Uterus (tissue), 2 donors: ENCODE data around the gene SAA1.

ENCODE experiments used
- POLR2A ChIP-seq, 2 donors: fragments of 450-650 bp; IDR thresholded peaks; one replicate each; pipeline ENCODE4 v1.6.1; 2016; ENCODE audit warnings: antibody characterized with exemption in 2 of 2, mild to moderate bottlenecking in 1 of 2, moderate library complexity in 1 of 2
- TF ChIP-seq, protein P1 (sequence below), 4 experiments: fragments of 200-600 bp in 2 of 4; fragments of 450-650 bp in 2 of 4; sonication (generic) in 2 of 4; IDR thresholded peaks; one replicate each; pipeline ENCODE4 v1.5.1; 2016 to 2019; ENCODE audit warnings: antibody characterized with exemption in 4 of 4, mild to moderate bottlenecking in 2 of 4, moderate library complexity in 1 of 4

DNA sequence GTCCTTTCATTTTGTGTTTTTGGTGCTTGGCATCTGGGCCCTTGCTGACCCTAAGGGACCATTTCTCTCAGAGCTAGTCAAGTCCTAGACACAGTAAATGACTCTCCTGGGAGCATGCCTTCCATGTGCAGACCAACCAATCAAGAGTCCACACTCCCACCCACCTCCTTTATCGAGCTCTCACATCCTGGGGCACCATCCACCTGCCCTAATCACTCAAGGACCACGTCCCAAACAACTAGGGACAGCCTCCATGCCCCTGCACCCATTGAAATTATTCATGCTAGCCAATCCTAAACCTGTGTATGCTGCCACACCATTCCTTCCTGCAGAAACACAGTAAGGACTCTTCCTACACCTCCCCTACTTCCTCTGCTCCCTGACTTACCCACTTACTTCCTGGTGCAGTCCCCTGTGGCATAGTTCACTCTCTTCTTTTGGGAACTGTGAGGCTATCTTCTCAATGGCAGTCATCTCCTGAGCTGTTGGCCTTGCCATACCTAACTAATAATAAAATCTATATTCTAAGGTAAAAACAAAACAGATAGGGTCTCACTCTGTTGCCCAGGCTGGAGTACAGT lies 11.2 kb upstream of the SAA1 start:
- no peak for TF ChIP-seq POLR2A (IDR thresholded peaks at IDR 0.05)
- TF ChIP-seq, protein P1, sequence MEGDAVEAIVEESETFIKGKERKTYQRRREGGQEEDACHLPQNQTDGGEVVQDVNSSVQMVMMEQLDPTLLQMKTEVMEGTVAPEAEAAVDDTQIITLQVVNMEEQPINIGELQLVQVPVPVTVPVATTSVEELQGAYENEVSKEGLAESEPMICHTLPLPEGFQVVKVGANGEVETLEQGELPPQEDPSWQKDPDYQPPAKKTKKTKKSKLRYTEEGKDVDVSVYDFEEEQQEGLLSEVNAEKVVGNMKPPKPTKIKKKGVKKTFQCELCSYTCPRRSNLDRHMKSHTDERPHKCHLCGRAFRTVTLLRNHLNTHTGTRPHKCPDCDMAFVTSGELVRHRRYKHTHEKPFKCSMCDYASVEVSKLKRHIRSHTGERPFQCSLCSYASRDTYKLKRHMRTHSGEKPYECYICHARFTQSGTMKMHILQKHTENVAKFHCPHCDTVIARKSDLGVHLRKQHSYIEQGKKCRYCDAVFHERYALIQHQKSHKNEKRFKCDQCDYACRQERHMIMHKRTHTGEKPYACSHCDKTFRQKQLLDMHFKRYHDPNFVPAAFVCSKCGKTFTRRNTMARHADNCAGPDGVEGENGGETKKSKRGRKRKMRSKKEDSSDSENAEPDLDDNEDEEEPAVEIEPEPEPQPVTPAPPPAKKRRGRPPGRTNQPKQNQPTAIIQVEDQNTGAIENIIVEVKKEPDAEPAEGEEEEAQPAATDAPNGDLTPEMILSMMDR (IDR thresholded peaks at IDR 0.05): no peak
